HCT116 (cell line): ENCODE results near the gene FOXP1. TPM values are rescaled to one million over a fixed set of nuclear protein-coding genes. Genes with fewer than 3 reads are reported as not detected.

Source experiments
- ATAC-seq: fragments of 200-7000 bp; cut with Tn5 transposase; 2 replicates; pipeline ENCODE4 v1.9.1; 2020; ENCODE audit warnings: mild to moderate bottlenecking, moderate library complexity
- BruUV-seq: library from RNA; stranded (reverse); fragments of 400-500 nt; replicated peaks from 2 replicates; lab custom pipeline; 2021; lab: Mats Ljungman, UMichigan
- CTCF ChIA-PET: fragments of 300-600 bp; sonication (Branson Sonifier 250); formaldehyde crosslinking; loops from one replicate; lab custom pipeline; 2021; ENCODE audit warnings: antibody characterized with exemption; lab: Charles Lee
- POLR2A ChIA-PET: fragments of 300-600, 350-600 bp; sonication (Branson Sonifier 250); formaldehyde crosslinking; loops from one replicate; lab custom pipeline; 2021; ENCODE audit warnings: antibody characterized with exemption; lab: Charles Lee
- RAD21 ChIA-PET, 2 experiments: fragments of 300-600 bp; sonication (Branson Sonifier 250); formaldehyde crosslinking; loops; one replicate each; lab custom pipeline; 2023; ENCODE audit warnings: low total read pairs in 2 of 2; ENCODE audit not compliant: uncharacterized antibody in 2 of 2, unreplicated experiment in 2 of 2, low non-redundant PET in 1 of 2; lab: Charles Lee
- DNase-seq: peaks from one replicate; pipeline ENCODE4 v3.0.0-alpha.2; 2010; ENCODE audit warnings: low read depth, low spot score
- H2AFZ ChIP-seq: fragments of 200-600 bp; shearing (Covaris generic), sonication (generic); 2 replicates; pipeline ENCODE4 v1.6.1; 2017; ENCODE audit warnings: low read depth, mixed run types, mixed read lengths, antibody characterized with exemption, low read length; ENCODE audit not compliant: poor library complexity, severe bottlenecking
- H3K27ac ChIP-seq: 2 replicates; pipeline ENCODE4 v1.5.1; 2012; ENCODE audit warnings: low read depth, low read length
- H3K27me3 ChIP-seq: fragments of 200-600 bp; sonication (generic); 2 replicates; pipeline ENCODE4 v1.6.1; 2016; ENCODE audit warnings: mixed run types, low read length, mixed read lengths; ENCODE audit not compliant: insufficient read depth
- H3K36me3 ChIP-seq, 2 experiments: fragments of 200-500 bp in 1 of 2; fragments of 200-600 bp in 1 of 2; sonication (Bioruptor generic) in 1 of 2; sonication (generic) in 1 of 2; 2 replicates each; pipeline versions ENCODE4 v1.5.1 to v1.6.1; 2014 to 2016; ENCODE audit warnings: low read length in 2 of 2, inconsistent platforms in 1 of 2, mixed read lengths in 1 of 2, mixed run types in 1 of 2; ENCODE audit not compliant: insufficient read depth in 2 of 2, control insufficient read depth in 1 of 2
- H3K4me1 ChIP-seq, 2 experiments: fragments of 200-600 bp in 1 of 2; sonication (generic) in 1 of 2; 2 replicates each; pipeline versions ENCODE4 v1.5.1 to v1.6.1; 2012 to 2017; ENCODE audit warnings: low read length in 2 of 2, inconsistent platforms in 1 of 2, mild to moderate bottlenecking in 1 of 2, mixed read lengths in 1 of 2, mixed run types in 1 of 2, moderate library complexity in 1 of 2; ENCODE audit not compliant: insufficient read depth in 2 of 2, control insufficient read depth in 1 of 2
- H3K4me2 ChIP-seq: fragments of 200-600 bp; sonication (generic); 2 replicates; pipeline ENCODE4 v1.6.1; 2017; ENCODE audit warnings: mixed run types, low read length, mixed read lengths
- H3K4me3 ChIP-seq, 2 experiments: fragments of 200-600 bp in 1 of 2; sonication (generic) in 1 of 2; replicated peaks in 1 of 2; 2 replicates each; pipeline ENCODE4 v1.5.1; 2011 to 2016; ENCODE audit warnings: low read length in 2 of 2, control low read depth in 1 of 2, low read depth in 1 of 2, mild to moderate bottlenecking in 1 of 2, mixed read lengths in 1 of 2, mixed run types in 1 of 2
- H3K79me2 ChIP-seq: fragments of 200-600 bp; sonication (generic); 2 replicates; pipeline ENCODE4 v1.6.1; 2017; ENCODE audit warnings: mild to moderate bottlenecking, mixed run types, low read length, moderate library complexity, mixed read lengths; ENCODE audit not compliant: insufficient read depth
- H3K9ac ChIP-seq: fragments of 200-600 bp; sonication (generic); 2 replicates; pipeline ENCODE4 v1.6.1; 2016; ENCODE audit warnings: low read length, mixed read lengths
- H3K9me2 ChIP-seq: fragments of 200-600 bp; sonication (generic), shearing (Covaris generic); 2 replicates; pipeline ENCODE4 v1.6.1; 2017; ENCODE audit warnings: mixed run types, mild to moderate bottlenecking, moderate library complexity; ENCODE audit not compliant: insufficient read depth
- H3K9me3 ChIP-seq, 2 experiments: fragments of 200-500 bp in 1 of 2; fragments of 200-600 bp in 1 of 2; sonication (Bioruptor generic) in 1 of 2; sonication (generic) in 1 of 2; 2 replicates each; pipeline ENCODE4 v1.6.1; 2014 to 2017; ENCODE audit warnings: low read length in 2 of 2, mixed read lengths in 2 of 2, inconsistent platforms in 1 of 2, low read depth in 1 of 2, mild to moderate bottlenecking in 1 of 2, mixed run types in 1 of 2, moderate library complexity in 1 of 2; ENCODE audit not compliant: control insufficient read depth in 1 of 2, insufficient read depth in 1 of 2
- H4K20me1 ChIP-seq: fragments of 200-600 bp; sonication (generic), shearing (Covaris generic); 2 replicates; pipeline ENCODE4 v1.6.1; 2017; ENCODE audit warnings: mixed run types, mild to moderate bottlenecking, moderate library complexity; ENCODE audit not compliant: insufficient read depth
- CBX3 ChIP-seq: IDR thresholded peaks from 2 replicates; pipeline ENCODE4 v1.6.1; 2012; ENCODE audit warnings: low read depth
- CTCF ChIP-seq, 3 experiments: fragments of 200-600 bp in 1 of 3; sonication (generic) in 1 of 3; IDR thresholded peaks in 2 of 3; conservative IDR thresholded peaks in 1 of 3; 2 replicates each; pipeline ENCODE4 v1.5.1; 2012 to 2017; ENCODE audit warnings: low read depth in 2 of 3, low read length in 2 of 3, antibody characterized with exemption in 1 of 3, borderline replicate concordance in 1 of 3, control low read depth in 1 of 3, mild to moderate bottlenecking in 1 of 3, mixed read lengths in 1 of 3, mixed run types in 1 of 3, moderate library complexity in 1 of 3; ENCODE audit not compliant: insufficient read depth in 1 of 3
- EZH2 ChIP-seq: fragments of 200-600 bp; sonication (generic); IDR thresholded peaks from 2 replicates; pipeline ENCODE4 v1.6.1; 2017; ENCODE audit warnings: antibody characterized with exemption, mixed run types
- FOSL1 ChIP-seq: IDR thresholded peaks from 2 replicates; pipeline ENCODE4 v1.6.1; 2012; ENCODE audit warnings: low read depth
- POLR2A ChIP-seq: IDR thresholded peaks from 2 replicates; pipeline ENCODE4 v1.7.0; 2011; ENCODE audit warnings: borderline replicate concordance; ENCODE audit not compliant: insufficient read depth, insufficient read length; ENCODE audit errors: extremely low read depth
- POLR2AphosphoS5 ChIP-seq: IDR thresholded peaks from 2 replicates; pipeline ENCODE4 v1.6.1; 2011; ENCODE audit warnings: mild to moderate bottlenecking, low read depth, low read length, moderate library complexity
- RAD21 ChIP-seq: IDR thresholded peaks from 2 replicates; pipeline ENCODE4 v1.6.1; 2012; ENCODE audit warnings: low read depth, mild to moderate bottlenecking
- SIN3A ChIP-seq: IDR thresholded peaks from 2 replicates; pipeline ENCODE4 v1.6.1; 2012; ENCODE audit warnings: low read depth
- YY1 ChIP-seq: IDR thresholded peaks from 2 replicates; pipeline ENCODE4 v1.6.1; 2011; ENCODE audit warnings: low read length, low read depth, moderate library complexity, mild to moderate bottlenecking; ENCODE audit not compliant: insufficient replicate concordance; ENCODE audit errors: extremely low read depth
- ZFX ChIP-seq: fragments of 450-650 bp; IDR thresholded peaks from 2 replicates; pipeline ENCODE4 v1.6.1; 2017
- ZNF274 ChIP-seq: fragments of 200-500 bp; sonication (Bioruptor generic); IDR thresholded peaks from 2 replicates; pipeline ENCODE4 v1.6.1; 2014; ENCODE audit warnings: mild to moderate bottlenecking, low read depth, low read length, inconsistent platforms
- intact Hi-C: fragments of 100-400 bp; cut with micrococcal nuclease; formaldehyde crosslinking; loops from 2 replicates; pipeline ENCODE4 v1.10.0; 2022
- total RNA-seq: library from RNA; stranded (reverse); gene quantifications from one replicate; pipeline ENCODE4 v1.2.1, GENCODE V29; 2021; ENCODE audit not compliant: unreplicated experiment
- TF ChIP-seq, protein P1 (sequence below): IDR thresholded peaks from 2 replicates; pipeline ENCODE4 v1.6.1; 2011; ENCODE audit warnings: mild to moderate bottlenecking, low read length, moderate library complexity; ENCODE audit not compliant: insufficient replicate concordance; ENCODE audit errors: extremely low read depth

Gene FOXP1
- total RNA-seq, 1 experiment from 2014 or later: 11.4 TPM

DNA sequence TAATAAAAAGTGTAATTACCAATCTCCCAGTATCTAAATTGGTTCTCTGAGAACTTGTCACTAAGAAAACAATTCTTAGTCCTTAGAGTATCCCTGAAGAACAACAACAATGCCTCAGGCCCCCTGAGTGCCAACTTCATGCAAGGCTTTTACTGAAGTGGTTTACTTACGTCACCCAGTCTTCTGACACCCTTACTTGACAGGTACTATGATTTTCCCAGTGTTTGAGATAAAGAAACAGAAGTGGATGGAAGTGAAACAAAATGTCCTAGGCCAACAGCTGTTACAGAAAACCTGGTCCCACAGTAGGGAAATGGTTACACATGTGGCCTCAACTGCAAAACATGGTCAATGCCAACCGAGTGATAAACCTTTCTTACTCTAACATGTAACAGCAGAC is 331.1 kb downstream of the FOXP1 start:
- H3K27ac ChIP-seq: no peak overlapping the region
- no peaks in the 10 kb centered on the region for H3K9me3 ChIP-seq
- no peak overlapping the region for H3K4me3 ChIP-seq
- ATAC-seq: no peak
- intact Hi-C loops: no loop called here
- no peak overlapping the region for H3K4me2 ChIP-seq
- H3K79me2 ChIP-seq: no peaks in the 10 kb centered on the region
- ChIA-PET RAD21 (no interaction called here), CTCF (no interaction called here)
- no TSS peak for BruUV-seq
- H3K9me2 ChIP-seq: no peaks in the 10 kb centered on the region
- H3K4me1 ChIP-seq: no peaks in the 10 kb centered on the region
- TF ChIP-seq ZNF274 (no peak), EZH2 (no peak), YY1 (no peak), ZFX (no peak), POLR2A (no peak), SIN3A (no peak), POLR2AphosphoS5 (no peak), RAD21 (no peak), CBX3 (no peak), CTCF (IDR thresholded peaks at IDR 0.05 in 2 of 3, conservative IDR thresholded peaks at IDR 0.05 in 1 of 3; ENCODE audit: borderline replicate concordance in 1 of 3, insufficient read depth in 1 of 3, low read depth in 2 of 3, low read length in 2 of 3) (no peak), FOSL1 (no peak)
- TF ChIP-seq, protein P1, sequence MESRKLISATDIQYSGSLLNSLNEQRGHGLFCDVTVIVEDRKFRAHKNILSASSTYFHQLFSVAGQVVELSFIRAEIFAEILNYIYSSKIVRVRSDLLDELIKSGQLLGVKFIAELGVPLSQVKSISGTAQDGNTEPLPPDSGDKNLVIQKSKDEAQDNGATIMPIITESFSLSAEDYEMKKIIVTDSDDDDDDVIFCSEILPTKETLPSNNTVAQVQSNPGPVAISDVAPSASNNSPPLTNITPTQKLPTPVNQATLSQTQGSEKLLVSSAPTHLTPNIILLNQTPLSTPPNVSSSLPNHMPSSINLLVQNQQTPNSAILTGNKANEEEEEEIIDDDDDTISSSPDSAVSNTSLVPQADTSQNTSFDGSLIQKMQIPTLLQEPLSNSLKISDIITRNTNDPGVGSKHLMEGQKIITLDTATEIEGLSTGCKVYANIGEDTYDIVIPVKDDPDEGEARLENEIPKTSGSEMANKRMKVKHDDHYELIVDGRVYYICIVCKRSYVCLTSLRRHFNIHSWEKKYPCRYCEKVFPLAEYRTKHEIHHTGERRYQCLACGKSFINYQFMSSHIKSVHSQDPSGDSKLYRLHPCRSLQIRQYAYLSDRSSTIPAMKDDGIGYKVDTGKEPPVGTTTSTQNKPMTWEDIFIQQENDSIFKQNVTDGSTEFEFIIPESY: no peak
- TF ChIP-seq, all 23 proteins: peak for 0
- no peak overlapping the region for H2AFZ ChIP-seq
- no peak for DNase-seq
- POLR2A ChIA-PET: no interaction called here
- no peaks in the 10 kb centered on the region for H4K20me1 ChIP-seq
- H3K36me3 ChIP-seq: no peaks in the 10 kb centered on the region
- no peak overlapping the region for H3K9ac ChIP-seq
- H3K27me3 ChIP-seq: no peaks in the 10 kb centered on the region
